ENCODE data around the gene MYOD1.
A peak's percentile ranks its signal among the peaks of the same experiment; 100 is the strongest.

Gene MYOD1

DNA sequence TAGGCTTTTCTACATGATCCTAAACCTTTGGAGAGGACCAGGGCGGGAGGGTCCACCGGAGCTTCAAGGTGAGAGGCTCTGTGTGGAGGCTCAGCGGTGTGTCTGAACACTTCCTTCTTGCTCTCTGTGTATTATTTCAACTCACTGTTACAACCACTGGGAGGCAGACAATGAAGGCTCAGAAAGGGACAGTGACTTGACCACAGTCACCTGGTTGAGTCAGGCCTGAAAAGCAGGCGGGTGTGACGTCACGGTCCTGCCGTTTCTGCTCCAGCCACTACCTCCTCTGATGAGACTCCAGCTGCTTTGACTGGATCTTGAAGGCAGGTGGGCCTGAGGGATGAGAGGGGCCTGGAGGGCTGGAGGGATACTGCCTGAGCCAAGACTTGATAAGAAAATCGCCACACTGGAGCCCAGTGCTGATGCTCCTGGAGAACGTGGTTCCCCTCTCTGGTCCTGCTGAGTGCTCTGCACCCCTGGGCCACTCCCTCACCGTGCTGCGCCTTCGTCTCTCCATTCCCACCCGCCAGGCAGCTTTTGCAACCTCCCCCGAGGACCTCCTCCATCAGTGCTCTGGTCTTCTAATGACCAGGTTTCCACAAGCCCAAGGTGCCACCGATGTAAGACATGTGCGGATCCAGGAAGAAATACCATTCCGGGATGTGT, 43.1 kb downstream of the MYOD1 start:
- Histone ChIP-seq H3K27me3 (ENCODE audit: control insufficient read depth in 3 of 3, insufficient read depth in 3 of 3, low read depth in 1 of 3, low read length in 3 of 3) (no peaks in the 10 kb centered on the region), H3K79me1 (ENCODE audit: low read depth, low read length) (no peaks in the 10 kb centered on the region), H3K36me3 (replicated peaks in 1 of 2; ENCODE audit: control insufficient read depth in 2 of 2, insufficient read depth in 2 of 2, low read length in 2 of 2) (no peaks in the 10 kb centered on the region), H3K4me2 (ENCODE audit: insufficient read depth, low read length, poor library complexity, severe bottlenecking) (no peak overlapping the region), H3K4ac (ENCODE audit: low read length) (no peak overlapping the region), H4K8ac (ENCODE audit: low read depth, low read length) (no peak overlapping the region), H2BK12ac (ENCODE audit: low read length) (peak overlapping the region; percentile 76), H2BK15ac (ENCODE audit: low read length) (peak overlapping the region; percentile 46), H3K14ac (ENCODE audit: low read length) (no peak overlapping the region), H2AK5ac (ENCODE audit: low read depth, low read length) (peak overlapping the region; percentile 90), H3K4me3 (ENCODE audit: low read length in 2 of 2) (no peak overlapping the region), H2BK5ac (ENCODE audit: low read length) (no peak overlapping the region), H3K4me1 (ENCODE audit: control insufficient read depth in 2 of 2, insufficient read depth in 1 of 2, low read depth in 1 of 2, low read length in 2 of 2) (peaks cover 23 to 24% of the 10 kb centered on the region in 2 donors), H3K27ac (replicated peaks; ENCODE audit: low read length) (no peak overlapping the region), H2AFZ (ENCODE audit: low read length) (no peak overlapping the region), H2BK120ac (ENCODE audit: low read depth, low read length) (no peak overlapping the region), H3K23ac (ENCODE audit: low read depth, low read length, poor library complexity) (no peak overlapping the region), H4K91ac (ENCODE audit: low read depth, low read length, poor library complexity) (no peak overlapping the region), H3K9me3 (replicated peaks in 1 of 2; ENCODE audit: control insufficient read depth in 2 of 2, insufficient read depth in 1 of 2, low read depth in 1 of 2, low read length in 2 of 2) (no peaks in the 10 kb centered on the region), H3K18ac (ENCODE audit: low read length) (peak overlapping the region; percentile 61), H3K9ac (ENCODE audit: low read depth, low read length, poor library complexity) (no peak overlapping the region)
- WGBS, 2 donors (ENCODE audit: extremely low coverage in 2 of 2, insufficient read length in 2 of 2, insufficient replicate concordance in 1 of 2): no CpG with 5 or more reads among the region's 17 CpGs
- no peak for DNase-seq (ENCODE audit: low spot score)

DNA sequence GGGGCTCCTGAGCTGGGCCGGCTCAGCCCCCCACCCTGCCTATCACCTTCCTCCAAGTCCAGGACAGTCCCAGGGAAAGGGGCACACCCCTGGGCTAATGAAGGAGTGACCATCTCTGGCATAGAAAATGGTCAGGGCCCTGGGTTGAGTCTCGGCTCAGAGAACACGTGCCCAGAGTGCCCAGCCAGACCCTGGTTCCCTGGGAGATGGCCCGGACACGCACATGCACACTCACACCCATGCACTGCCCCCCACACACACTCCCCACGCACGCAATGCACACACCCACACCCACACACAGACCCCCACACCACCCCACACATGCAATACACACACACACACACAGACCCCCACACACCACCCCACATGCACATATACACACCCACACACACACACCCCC, 43.9 kb downstream of the MYOD1 start:
- H2BK12ac ChIP-seq (ENCODE audit: low read length): peak overlapping the region; percentile 67
- no peaks in the 10 kb centered on the region for H3K27me3 ChIP-seq (ENCODE audit: control insufficient read depth in 3 of 3, insufficient read depth in 3 of 3, low read depth in 1 of 3, low read length in 3 of 3)
- H2BK5ac ChIP-seq (ENCODE audit: low read length): peak overlapping the region; percentile 29
- DNase-seq (ENCODE audit: low spot score): no peak
- no peak overlapping the region for H3K4me2 ChIP-seq (ENCODE audit: insufficient read depth, low read length, poor library complexity, severe bottlenecking)
- peak overlapping the region; percentile 42 for H3K14ac ChIP-seq (ENCODE audit: low read length)
- no CpG with 5 or more reads among the region's 7 CpGs for WGBS, 2 donors (ENCODE audit: extremely low coverage in 2 of 2, insufficient read length in 2 of 2, insufficient replicate concordance in 1 of 2)
- no peak overlapping the region for H3K4me3 ChIP-seq (ENCODE audit: low read length in 2 of 2)
- H4K8ac ChIP-seq (ENCODE audit: low read depth, low read length): peak overlapping the region; percentile 74
- H3K79me1 ChIP-seq (ENCODE audit: low read depth, low read length): no peaks in the 10 kb centered on the region
- H2BK15ac ChIP-seq (ENCODE audit: low read length): peak overlapping the region; percentile 46
- peak overlapping the region; percentile 39 for H4K91ac ChIP-seq (ENCODE audit: low read depth, low read length, poor library complexity)
- H3K27ac ChIP-seq (replicated peaks; ENCODE audit: low read length): no peak overlapping the region
- H3K4me1 ChIP-seq (ENCODE audit: control insufficient read depth in 2 of 2, insufficient read depth in 1 of 2, low read depth in 1 of 2, low read length in 2 of 2): peaks cover 24 to 27% of the 10 kb centered on the region in 2 donors
- peak overlapping the region; percentile 55 for H3K18ac ChIP-seq (ENCODE audit: low read length)
- peak overlapping the region; percentile 45 for H3K23ac ChIP-seq (ENCODE audit: low read depth, low read length, poor library complexity)
- peak overlapping the region; percentile 9 for H3K9ac ChIP-seq (ENCODE audit: low read depth, low read length, poor library complexity)
- no peak overlapping the region for H2AFZ ChIP-seq (ENCODE audit: low read length)
- H3K9me3 ChIP-seq (replicated peaks in 1 of 2; ENCODE audit: control insufficient read depth in 2 of 2, insufficient read depth in 1 of 2, low read depth in 1 of 2, low read length in 2 of 2): no peaks in the 10 kb centered on the region
- H3K4ac ChIP-seq (ENCODE audit: low read length): no peak overlapping the region
- peak overlapping the region; percentile 90 for H2AK5ac ChIP-seq (ENCODE audit: low read depth, low read length)
- H2BK120ac ChIP-seq (ENCODE audit: low read depth, low read length): peak overlapping the region; percentile 8
- no peaks in the 10 kb centered on the region for H3K36me3 ChIP-seq (replicated peaks in 1 of 2; ENCODE audit: control insufficient read depth in 2 of 2, insufficient read depth in 2 of 2, low read length in 2 of 2)

DNA sequence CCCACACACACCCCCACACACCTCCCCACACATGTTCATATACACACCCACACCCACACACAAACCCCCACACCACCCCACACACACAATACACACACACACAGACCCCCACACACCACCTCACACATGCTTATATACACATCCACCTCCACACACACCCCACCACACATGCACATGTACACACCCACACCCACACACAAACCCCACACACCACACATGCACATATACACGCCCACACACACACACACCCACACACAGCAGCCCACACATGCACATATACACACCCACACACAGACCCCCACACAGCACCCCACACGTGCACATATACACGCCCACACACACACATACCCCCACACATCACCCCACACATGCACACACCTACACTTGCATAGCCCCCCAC, 44.3 kb downstream of the MYOD1 start:
- no peaks in the 10 kb centered on the region for H3K9me3 ChIP-seq (replicated peaks in 1 of 2; ENCODE audit: control insufficient read depth in 2 of 2, insufficient read depth in 1 of 2, low read depth in 1 of 2, low read length in 2 of 2)
- DNase-seq (ENCODE audit: low spot score): no peak
- no peak overlapping the region for H4K8ac ChIP-seq (ENCODE audit: low read depth, low read length)
- H3K4ac ChIP-seq (ENCODE audit: low read length): no peak overlapping the region
- H3K4me1 ChIP-seq (ENCODE audit: control insufficient read depth in 2 of 2, insufficient read depth in 1 of 2, low read depth in 1 of 2, low read length in 2 of 2): peaks cover 24 to 27% of the 10 kb centered on the region in 2 donors
- H3K79me1 ChIP-seq (ENCODE audit: low read depth, low read length): no peaks in the 10 kb centered on the region
- H2AK5ac ChIP-seq (ENCODE audit: low read depth, low read length): peak overlapping the region; percentile 90
- peak overlapping the region in 1 of 2 donors; percentile 5 for H3K4me3 ChIP-seq (ENCODE audit: low read length in 2 of 2)
- no peak overlapping the region for H2AFZ ChIP-seq (ENCODE audit: low read length)
- H2BK120ac ChIP-seq (ENCODE audit: low read depth, low read length): no peak overlapping the region
- H4K91ac ChIP-seq (ENCODE audit: low read depth, low read length, poor library complexity): peak overlapping the region; percentile 39
- no peak overlapping the region for H2BK5ac ChIP-seq (ENCODE audit: low read length)
- no peak overlapping the region for H3K23ac ChIP-seq (ENCODE audit: low read depth, low read length, poor library complexity)
- no peaks in the 10 kb centered on the region for H3K36me3 ChIP-seq (replicated peaks in 1 of 2; ENCODE audit: control insufficient read depth in 2 of 2, insufficient read depth in 2 of 2, low read length in 2 of 2)
- H3K27ac ChIP-seq (replicated peaks; ENCODE audit: low read length): peak overlapping the region; percentile 92
- no peak overlapping the region for H3K9ac ChIP-seq (ENCODE audit: low read depth, low read length, poor library complexity)
- WGBS, 2 donors (ENCODE audit: extremely low coverage in 2 of 2, insufficient read length in 2 of 2, insufficient replicate concordance in 1 of 2): no CpG with 5 or more reads among the region's 3 CpGs
- H3K27me3 ChIP-seq (ENCODE audit: control insufficient read depth in 3 of 3, insufficient read depth in 3 of 3, low read depth in 1 of 3, low read length in 3 of 3): no peaks in the 10 kb centered on the region
- H2BK15ac ChIP-seq (ENCODE audit: low read length): no peak overlapping the region
- H3K4me2 ChIP-seq (ENCODE audit: insufficient read depth, low read length, poor library complexity, severe bottlenecking): no peak overlapping the region
- peak overlapping the region; percentile 67 for H2BK12ac ChIP-seq (ENCODE audit: low read length)
- H3K18ac ChIP-seq (ENCODE audit: low read length): peak overlapping the region; percentile 63
- peak overlapping the region; percentile 42 for H3K14ac ChIP-seq (ENCODE audit: low read length)

DNA sequence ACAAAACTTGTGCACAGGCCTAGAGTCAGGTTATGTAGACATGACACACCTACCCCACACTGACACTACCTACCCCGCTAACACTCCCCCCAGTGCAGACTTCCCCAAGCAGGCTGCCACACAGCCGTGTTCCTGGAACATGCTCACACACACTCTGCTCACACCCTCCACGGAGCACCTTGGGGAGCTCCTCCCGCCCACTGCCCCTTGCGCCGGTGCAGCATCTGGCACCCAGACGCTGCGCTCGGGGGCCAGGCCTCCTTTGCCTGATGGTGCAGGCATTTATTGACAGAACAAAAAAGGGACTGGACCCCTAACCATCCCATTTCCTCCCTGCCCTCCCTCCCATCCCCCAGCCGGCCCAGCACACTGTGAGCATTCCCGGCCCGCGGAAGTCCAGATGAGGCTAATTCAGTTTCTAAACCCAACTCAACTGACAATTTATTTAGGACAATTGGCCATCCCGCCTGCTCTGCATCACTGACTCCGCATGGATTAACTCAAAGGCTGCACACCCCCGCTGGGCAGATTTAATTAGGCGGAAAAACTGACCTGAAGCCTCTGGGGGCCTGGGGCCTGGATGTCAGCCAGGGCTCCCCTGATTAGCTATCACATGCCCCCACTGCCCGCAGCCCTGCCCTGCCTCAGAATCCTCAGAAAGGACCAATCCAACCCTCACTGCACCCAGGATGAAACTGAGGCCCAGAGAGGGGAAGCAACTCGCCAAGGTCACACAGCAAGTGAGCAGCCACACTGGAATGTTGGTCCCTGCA, 45.3 kb downstream of the MYOD1 start:
- H4K91ac ChIP-seq (ENCODE audit: low read depth, low read length, poor library complexity): peak overlapping the region; percentile 39
- H3K9ac ChIP-seq (ENCODE audit: low read depth, low read length, poor library complexity): peak overlapping the region; percentile 79
- no peak overlapping the region for H3K4me3 ChIP-seq (ENCODE audit: low read length in 2 of 2)
- H3K4me2 ChIP-seq (ENCODE audit: insufficient read depth, low read length, poor library complexity, severe bottlenecking): peak overlapping the region; percentile 46
- no peak overlapping the region for H2BK15ac ChIP-seq (ENCODE audit: low read length)
- H2BK120ac ChIP-seq (ENCODE audit: low read depth, low read length): no peak overlapping the region
- H3K18ac ChIP-seq (ENCODE audit: low read length): peak overlapping the region; percentile 91
- peak overlapping the region; percentile 67 for H2BK12ac ChIP-seq (ENCODE audit: low read length)
- H3K27ac ChIP-seq (replicated peaks; ENCODE audit: low read length): peak overlapping the region; percentile 92
- peak overlapping the region; percentile 27 for H2BK5ac ChIP-seq (ENCODE audit: low read length)
- H3K79me1 ChIP-seq (ENCODE audit: low read depth, low read length): no peaks in the 10 kb centered on the region
- no peaks in the 10 kb centered on the region for H3K27me3 ChIP-seq (ENCODE audit: control insufficient read depth in 3 of 3, insufficient read depth in 3 of 3, low read depth in 1 of 3, low read length in 3 of 3)
- no peak overlapping the region for H3K4ac ChIP-seq (ENCODE audit: low read length)
- H2AFZ ChIP-seq (ENCODE audit: low read length): no peak overlapping the region
- peak overlapping the region; percentile 2 for H3K23ac ChIP-seq (ENCODE audit: low read depth, low read length, poor library complexity)
- H2AK5ac ChIP-seq (ENCODE audit: low read depth, low read length): peak overlapping the region; percentile 63
- H3K9me3 ChIP-seq (replicated peaks in 1 of 2; ENCODE audit: control insufficient read depth in 2 of 2, insufficient read depth in 1 of 2, low read depth in 1 of 2, low read length in 2 of 2): no peaks in the 10 kb centered on the region
- WGBS, 2 donors (ENCODE audit: extremely low coverage in 2 of 2, insufficient read length in 2 of 2, insufficient replicate concordance in 1 of 2): no CpG with 5 or more reads among the region's 19 CpGs
- no peak overlapping the region for H3K14ac ChIP-seq (ENCODE audit: low read length)
- no peak overlapping the region for H4K8ac ChIP-seq (ENCODE audit: low read depth, low read length)
- no peaks in the 10 kb centered on the region for H3K36me3 ChIP-seq (replicated peaks in 1 of 2; ENCODE audit: control insufficient read depth in 2 of 2, insufficient read depth in 2 of 2, low read length in 2 of 2)
- DNase-seq (ENCODE audit: low spot score): peak; percentile 81
- H3K4me1 ChIP-seq (ENCODE audit: control insufficient read depth in 2 of 2, insufficient read depth in 1 of 2, low read depth in 1 of 2, low read length in 2 of 2): peaks cover 24 to 27% of the 10 kb centered on the region in 2 donors

Data from neuronal stem cell (in vitro differentiated cells).